ENCODE results near the gene FGL2.

The FGL2 gene

DNA sequence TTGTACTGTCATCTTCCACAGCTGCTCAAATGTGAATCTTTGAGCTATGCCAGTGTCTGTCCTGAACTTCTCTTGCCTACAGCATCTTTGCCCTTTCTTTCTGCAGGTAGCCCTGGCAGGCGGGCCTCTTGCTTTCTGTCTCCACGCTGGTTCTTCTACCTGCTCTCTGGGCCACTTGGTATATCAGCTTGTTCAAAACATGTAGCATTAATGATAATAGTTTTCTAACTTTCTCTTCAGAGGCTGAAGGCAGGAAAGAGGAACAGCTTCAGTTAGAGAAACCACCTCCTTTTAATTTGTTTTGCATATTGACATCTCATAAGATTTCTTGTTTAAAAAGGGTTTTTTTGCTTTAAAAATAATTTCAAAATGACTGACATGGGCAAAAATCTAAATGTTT lies 923 bp upstream of the FGL2 start:
- DNase-seq (ENCODE audit: extremely low spot score), result peak; percentile 35

DNA sequence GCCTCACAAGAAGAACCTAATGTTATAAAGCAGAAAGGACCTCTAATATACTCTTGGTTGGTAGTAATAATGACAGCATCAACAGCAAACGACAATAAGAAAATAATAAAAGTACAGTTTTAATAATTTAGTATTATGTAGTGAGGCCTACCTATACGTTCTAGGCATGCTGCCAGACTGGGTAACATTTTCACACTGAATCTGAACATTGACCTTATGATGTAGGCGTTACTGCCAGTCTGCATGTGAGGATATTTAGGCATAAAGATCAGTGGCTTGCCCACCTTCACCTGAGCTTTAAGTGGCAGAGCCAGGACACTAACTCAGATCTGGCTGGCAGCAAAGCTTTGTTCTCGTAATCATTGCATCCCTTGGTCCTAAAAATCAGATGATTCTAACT lies 2.5 kb downstream of the FGL2 start:
- no peak for DNase-seq (ENCODE audit: extremely low spot score)
- ChIA-PET POLR2A (no interaction called here), CTCF (interaction anchor here (0.8 kb wide), 1 partner anchor 10 kb away, joined by 3 read pairs; no protein-coding TSS in a partner anchor)
- TF ChIP-seq, protein P1, sequence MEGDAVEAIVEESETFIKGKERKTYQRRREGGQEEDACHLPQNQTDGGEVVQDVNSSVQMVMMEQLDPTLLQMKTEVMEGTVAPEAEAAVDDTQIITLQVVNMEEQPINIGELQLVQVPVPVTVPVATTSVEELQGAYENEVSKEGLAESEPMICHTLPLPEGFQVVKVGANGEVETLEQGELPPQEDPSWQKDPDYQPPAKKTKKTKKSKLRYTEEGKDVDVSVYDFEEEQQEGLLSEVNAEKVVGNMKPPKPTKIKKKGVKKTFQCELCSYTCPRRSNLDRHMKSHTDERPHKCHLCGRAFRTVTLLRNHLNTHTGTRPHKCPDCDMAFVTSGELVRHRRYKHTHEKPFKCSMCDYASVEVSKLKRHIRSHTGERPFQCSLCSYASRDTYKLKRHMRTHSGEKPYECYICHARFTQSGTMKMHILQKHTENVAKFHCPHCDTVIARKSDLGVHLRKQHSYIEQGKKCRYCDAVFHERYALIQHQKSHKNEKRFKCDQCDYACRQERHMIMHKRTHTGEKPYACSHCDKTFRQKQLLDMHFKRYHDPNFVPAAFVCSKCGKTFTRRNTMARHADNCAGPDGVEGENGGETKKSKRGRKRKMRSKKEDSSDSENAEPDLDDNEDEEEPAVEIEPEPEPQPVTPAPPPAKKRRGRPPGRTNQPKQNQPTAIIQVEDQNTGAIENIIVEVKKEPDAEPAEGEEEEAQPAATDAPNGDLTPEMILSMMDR (IDR thresholded peaks at IDR 0.05; ENCODE audit: control extremely low read depth, extremely low read depth, low read depth, missing control alignments), result no peak

More for the DNA sequence above, 923 bp upstream of the FGL2 start:
- TF ChIP-seq, protein P1 (IDR thresholded peaks at IDR 0.05; ENCODE audit: control extremely low read depth, extremely low read depth, low read depth, missing control alignments), result no peak
- ChIA-PET CTCF (interaction anchor here (1.1 to 4.7 kb wide), 8 partner anchors 10 to 131 kb away, joined by 3 to 29 read pairs (median 4); no protein-coding TSS in a partner anchor), POLR2A (no interaction called here)

DNA sequence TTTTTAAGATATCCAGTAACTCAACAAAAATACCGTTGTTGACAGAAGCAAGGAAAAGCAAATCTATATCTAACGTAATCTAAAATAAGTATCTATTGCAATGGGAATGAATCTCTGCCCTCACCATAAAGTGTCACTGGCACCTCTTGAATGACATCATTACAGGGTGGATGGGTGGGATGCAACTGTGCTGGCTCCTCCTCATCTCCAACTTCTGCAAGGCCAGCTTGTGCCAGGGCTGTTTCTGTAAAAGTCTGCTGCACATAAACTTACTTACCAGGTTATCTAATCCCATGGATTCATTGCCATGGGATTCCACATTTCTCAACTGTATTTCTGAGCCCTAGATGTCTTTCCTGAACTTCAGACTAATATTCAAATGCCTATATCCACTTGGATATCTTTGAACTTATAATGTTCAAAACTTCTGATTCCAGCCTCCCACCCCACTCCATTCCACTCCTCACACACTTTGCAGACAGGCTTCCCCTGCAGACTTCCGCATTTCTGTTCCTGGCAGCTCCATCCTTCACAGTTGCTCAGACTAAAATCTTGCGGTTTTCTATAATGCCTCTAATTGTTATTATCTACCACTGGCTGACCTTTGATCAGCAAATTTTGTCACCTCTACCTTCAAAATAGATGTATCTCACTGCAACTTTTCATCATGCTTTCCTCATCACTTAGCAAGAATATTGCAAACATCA lies 10.7 kb downstream of the FGL2 start:
- POLR2A ChIA-PET, result no interaction called here
- CTCF ChIA-PET, result no interaction called here
- no peak for DNase-seq (ENCODE audit: extremely low spot score)
- TF ChIP-seq, protein P1 (IDR thresholded peaks at IDR 0.05; ENCODE audit: control extremely low read depth, extremely low read depth, low read depth, missing control alignments), result no peak

DNA sequence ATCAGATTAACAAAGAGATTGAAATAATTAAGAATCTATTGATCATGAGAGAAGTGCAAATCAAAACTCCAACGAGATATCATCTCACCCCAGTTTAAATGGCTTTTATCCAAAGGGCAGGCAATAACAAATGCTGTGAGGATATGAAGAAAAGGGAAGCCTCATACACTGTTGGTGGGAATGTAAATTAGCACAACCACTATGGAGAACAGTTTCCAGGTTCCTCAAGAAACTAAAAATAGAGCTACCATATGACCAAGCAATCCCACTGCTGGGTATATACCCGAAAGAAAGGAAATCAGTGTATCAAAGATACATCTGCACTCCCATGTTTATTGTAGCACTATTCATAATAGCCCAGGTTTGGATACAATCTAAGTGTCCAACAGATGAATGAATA lies 13.8 kb downstream of the FGL2 start:
- CTCF ChIA-PET, result no interaction called here
- no peak for DNase-seq (ENCODE audit: extremely low spot score)
- POLR2A ChIA-PET, result no interaction called here
- TF ChIP-seq, protein P1 (IDR thresholded peaks at IDR 0.05; ENCODE audit: control extremely low read depth, extremely low read depth, low read depth, missing control alignments), result no peak

DNA sequence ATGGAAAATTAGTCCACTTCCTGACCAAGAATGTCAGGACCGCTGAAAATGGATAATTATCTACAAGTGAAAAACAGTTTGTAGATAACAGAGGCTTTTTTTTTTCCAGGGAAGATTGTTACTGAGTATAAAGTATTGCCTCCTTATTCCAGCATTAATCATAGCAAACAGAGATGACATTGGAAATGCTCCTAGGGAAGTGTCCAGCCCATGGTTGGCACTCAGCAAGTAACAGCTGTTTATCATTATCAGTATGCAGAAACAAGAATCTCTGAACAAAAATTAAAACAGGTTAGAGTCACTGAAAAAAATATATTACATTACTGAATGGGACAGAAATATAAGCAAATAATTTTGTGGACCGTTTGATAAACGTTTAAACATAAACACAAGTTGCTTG lies 14.6 kb downstream of the FGL2 start:
- no peak for DNase-seq (ENCODE audit: extremely low spot score)
- CTCF ChIA-PET, result no interaction called here

DNA sequence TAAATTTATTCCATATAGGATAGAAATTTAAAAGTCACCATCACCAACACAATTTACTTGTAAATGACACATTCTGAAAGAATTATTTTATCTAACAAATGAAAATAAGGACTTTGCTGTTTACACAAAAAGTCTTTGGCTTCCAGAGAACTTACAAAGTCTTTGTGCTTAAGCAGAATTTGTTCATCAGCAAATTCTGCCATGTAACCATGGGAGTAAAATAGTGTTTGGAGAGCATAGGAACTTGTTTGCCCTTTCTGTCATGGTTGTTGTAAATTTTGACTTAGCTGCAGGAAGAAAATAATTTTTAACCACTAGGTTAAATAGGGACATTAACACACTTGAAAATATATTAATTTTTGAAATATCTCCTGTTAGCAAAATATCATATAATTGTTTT lies 15.2 kb downstream of the FGL2 start:
- CTCF ChIA-PET, result no interaction called here
- TF ChIP-seq, protein P1 (IDR thresholded peaks at IDR 0.05; ENCODE audit: control extremely low read depth, extremely low read depth, low read depth, missing control alignments), result no peak
- POLR2A ChIA-PET, result no interaction called here
- no peak for DNase-seq (ENCODE audit: extremely low spot score)

More for the DNA sequence above, 14.6 kb downstream of the FGL2 start:
- TF ChIP-seq, protein P1 (IDR thresholded peaks at IDR 0.05; ENCODE audit: control extremely low read depth, extremely low read depth, low read depth, missing control alignments), result no peak
- POLR2A ChIA-PET, result no interaction called here
